Measurements from ENCODE around the gene PRICKLE3.

The PRICKLE3 gene

DNA sequence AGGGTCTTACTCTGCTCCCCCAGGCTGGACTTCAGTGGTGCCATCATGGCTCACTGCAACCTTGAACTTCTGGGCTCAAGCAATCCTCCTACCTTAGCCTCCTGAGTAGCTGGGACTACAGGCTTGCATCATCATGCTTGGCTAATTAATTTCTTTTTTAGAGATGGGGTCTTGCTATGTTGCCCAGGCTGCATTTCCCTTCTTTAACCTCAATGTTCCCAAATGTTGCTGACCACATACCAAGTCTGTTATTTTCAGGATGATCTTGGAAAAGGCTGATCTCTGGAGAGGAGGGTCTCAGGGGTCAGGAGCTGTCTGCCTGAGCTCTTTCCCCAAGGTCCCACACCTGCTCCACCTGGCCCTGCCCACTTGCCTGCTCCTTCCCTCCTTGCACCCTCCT is 33.9 kb upstream of the PRICKLE3 start:
- H3K27ac ChIP-seq (ENCODE audit: low read length): no peak overlapping the region
- no peak overlapping the region for H3K9ac ChIP-seq (ENCODE audit: low read length)
- H3K27me3 ChIP-seq (ENCODE audit: control insufficient read depth, insufficient read depth, low read length): no peaks in the 10 kb centered on the region
- no peaks in the 10 kb centered on the region for H3K36me3 ChIP-seq (ENCODE audit: control insufficient read depth, low read depth, low read length)
- peaks cover 3% of the 10 kb centered on the region for H3K9me3 ChIP-seq (ENCODE audit: control insufficient read depth, low read depth, low read length)
- no peaks in the 10 kb centered on the region for H3K4me1 ChIP-seq (ENCODE audit: control insufficient read depth, low read depth, low read length)
- no peak overlapping the region for H3K4me3 ChIP-seq (ENCODE audit: low read length)

DNA sequence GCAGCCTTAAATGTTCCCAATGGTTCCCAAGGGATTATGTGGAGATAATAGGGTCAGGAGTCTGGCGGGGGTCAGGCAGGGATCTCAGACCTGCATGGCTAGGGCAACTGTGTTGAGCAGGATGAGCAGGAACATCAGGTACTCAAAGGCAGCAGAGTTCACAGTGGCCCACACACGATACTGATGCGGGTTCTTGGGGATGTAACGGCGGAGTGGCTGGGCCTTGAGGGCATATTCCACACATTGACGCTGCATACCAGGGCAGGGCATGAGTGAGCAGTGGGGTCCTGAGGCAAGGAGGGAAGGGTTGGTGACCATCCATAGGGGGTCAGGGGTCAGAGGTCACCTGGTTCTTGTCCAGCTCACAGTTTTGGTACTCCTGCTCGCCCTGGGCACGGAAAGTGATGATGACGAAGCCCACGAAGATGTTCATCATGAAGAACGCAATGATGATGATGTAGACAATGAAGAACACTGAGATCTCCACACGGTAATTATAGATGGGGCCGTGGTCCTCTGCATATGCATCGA is 28.9 kb upstream of the PRICKLE3 start:
- Histone ChIP-seq H3K9ac (ENCODE audit: low read length) (no peak overlapping the region), H3K27me3 (ENCODE audit: control insufficient read depth, insufficient read depth, low read length) (no peaks in the 10 kb centered on the region), H3K9me3 (ENCODE audit: control insufficient read depth, low read depth, low read length) (no peaks in the 10 kb centered on the region), H3K36me3 (ENCODE audit: control insufficient read depth, low read depth, low read length) (no peaks in the 10 kb centered on the region), H3K27ac (ENCODE audit: low read length) (no peak overlapping the region), H3K4me1 (ENCODE audit: control insufficient read depth, low read depth, low read length) (no peaks in the 10 kb centered on the region), H3K4me3 (ENCODE audit: low read length) (no peak overlapping the region)

DNA sequence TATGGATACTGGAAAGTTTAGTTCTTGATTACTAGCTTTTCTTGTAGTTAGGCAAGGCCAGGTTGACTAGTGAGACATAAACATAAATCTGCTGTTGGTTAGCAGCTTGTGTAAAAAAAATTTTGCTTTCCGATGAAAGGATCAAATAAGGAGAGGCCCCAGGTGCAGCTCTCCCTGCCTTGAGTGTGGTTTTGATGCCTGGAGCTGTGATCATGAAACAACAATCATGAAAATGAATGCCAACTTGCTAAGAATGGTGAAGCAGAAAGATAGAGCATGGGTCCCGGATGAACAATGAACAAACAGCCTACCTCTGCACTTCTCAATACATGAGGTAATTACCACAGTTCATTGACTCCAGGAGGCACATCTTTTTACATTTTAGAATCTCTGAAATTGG is 28.2 kb upstream of the PRICKLE3 start:
- H3K4me3 ChIP-seq (ENCODE audit: low read length): no peak overlapping the region
- no peaks in the 10 kb centered on the region for H3K4me1 ChIP-seq (ENCODE audit: control insufficient read depth, low read depth, low read length)
- H3K27me3 ChIP-seq (ENCODE audit: control insufficient read depth, insufficient read depth, low read length): no peaks in the 10 kb centered on the region
- H3K27ac ChIP-seq (ENCODE audit: low read length): no peak overlapping the region
- no peaks in the 10 kb centered on the region for H3K36me3 ChIP-seq (ENCODE audit: control insufficient read depth, low read depth, low read length)
- H3K9me3 ChIP-seq (ENCODE audit: control insufficient read depth, low read depth, low read length): no peaks in the 10 kb centered on the region
- no peak overlapping the region for H3K9ac ChIP-seq (ENCODE audit: low read length)

- Histone ChIP-seq H3K9ac (ENCODE audit: low read length) (no peak overlapping the region), H3K36me3 (ENCODE audit: control insufficient read depth, low read depth, low read length) (no peaks in the 10 kb centered on the region), H3K4me1 (ENCODE audit: control insufficient read depth, low read depth, low read length) (no peaks in the 10 kb centered on the region), H3K4me3 (ENCODE audit: low read length) (no peak overlapping the region), H3K9me3 (ENCODE audit: control insufficient read depth, low read depth, low read length) (no peaks in the 10 kb centered on the region), H3K27me3 (ENCODE audit: control insufficient read depth, insufficient read depth, low read length) (no peaks in the 10 kb centered on the region), H3K27ac (ENCODE audit: low read length) (no peak overlapping the region)
These were observed 26.7 kb upstream of the PRICKLE3 start for GRCh38 chrX:49212861-49213260.

DNA sequence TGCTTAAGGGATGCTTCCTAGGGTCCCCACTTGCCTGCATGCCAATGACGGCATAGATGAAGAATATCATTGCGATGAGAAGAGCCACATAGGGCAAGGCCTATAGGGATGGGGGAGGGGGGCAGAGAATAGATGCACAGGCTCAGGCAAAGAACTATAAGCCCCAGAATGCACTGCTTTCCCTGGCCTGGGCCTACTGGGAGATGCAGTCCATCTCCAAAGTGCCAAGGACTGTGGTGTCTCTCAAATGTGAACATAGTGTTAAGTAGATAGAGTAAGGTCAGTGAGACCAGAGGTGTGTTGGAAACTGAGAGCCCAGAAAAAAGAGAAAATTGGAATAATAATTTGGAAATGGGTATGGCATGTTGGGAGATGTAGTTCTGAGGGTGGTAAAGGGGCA is 26.0 kb upstream of the PRICKLE3 start:
- Histone ChIP-seq H3K9me3 (ENCODE audit: control insufficient read depth, low read depth, low read length) (no peaks in the 10 kb centered on the region), H3K9ac (ENCODE audit: low read length) (no peak overlapping the region)

GRCh38 chrX:49211074-49211473 is 24.9 kb upstream of the PRICKLE3 start:
- Histone ChIP-seq H3K4me1 (ENCODE audit: control insufficient read depth, low read depth, low read length) (no peaks in the 10 kb centered on the region), H3K27me3 (ENCODE audit: control insufficient read depth, insufficient read depth, low read length) (no peaks in the 10 kb centered on the region), H3K9ac (ENCODE audit: low read length) (no peak overlapping the region), H3K27ac (ENCODE audit: low read length) (no peak overlapping the region), H3K36me3 (ENCODE audit: control insufficient read depth, low read depth, low read length) (no peaks in the 10 kb centered on the region), H3K4me3 (ENCODE audit: low read length) (no peak overlapping the region), H3K9me3 (ENCODE audit: control insufficient read depth, low read depth, low read length) (no peaks in the 10 kb centered on the region)

More for the DNA sequence above, 26.0 kb upstream of the PRICKLE3 start:
- H3K4me3 ChIP-seq (ENCODE audit: low read length): no peak overlapping the region
- H3K27me3 ChIP-seq (ENCODE audit: control insufficient read depth, insufficient read depth, low read length): no peaks in the 10 kb centered on the region
- H3K36me3 ChIP-seq (ENCODE audit: control insufficient read depth, low read depth, low read length): no peaks in the 10 kb centered on the region
- H3K27ac ChIP-seq (ENCODE audit: low read length): no peak overlapping the region
- H3K4me1 ChIP-seq (ENCODE audit: control insufficient read depth, low read depth, low read length): no peaks in the 10 kb centered on the region

- Histone ChIP-seq H3K9me3 (ENCODE audit: control insufficient read depth, low read depth, low read length) (peaks cover 4% of the 10 kb centered on the region), H3K4me3 (ENCODE audit: low read length) (no peak overlapping the region), H3K27ac (ENCODE audit: low read length) (no peak overlapping the region), H3K27me3 (ENCODE audit: control insufficient read depth, insufficient read depth, low read length) (no peaks in the 10 kb centered on the region), H3K36me3 (ENCODE audit: control insufficient read depth, low read depth, low read length) (no peaks in the 10 kb centered on the region), H3K4me1 (ENCODE audit: control insufficient read depth, low read depth, low read length) (no peaks in the 10 kb centered on the region), H3K9ac (ENCODE audit: low read length) (no peak overlapping the region)
These were observed 24.2 kb upstream of the PRICKLE3 start for GRCh38 chrX:49210406-49210805.

- Histone ChIP-seq H3K4me1 (ENCODE audit: control insufficient read depth, low read depth, low read length) (no peaks in the 10 kb centered on the region), H3K27me3 (ENCODE audit: control insufficient read depth, insufficient read depth, low read length) (no peaks in the 10 kb centered on the region), H3K9me3 (ENCODE audit: control insufficient read depth, low read depth, low read length) (peaks cover 4% of the 10 kb centered on the region), H3K36me3 (ENCODE audit: control insufficient read depth, low read depth, low read length) (no peaks in the 10 kb centered on the region), H3K9ac (ENCODE audit: low read length) (no peak overlapping the region), H3K4me3 (ENCODE audit: low read length) (no peak overlapping the region), H3K27ac (ENCODE audit: low read length) (no peak overlapping the region)
These were observed 23.5 kb upstream of the PRICKLE3 start for GRCh38 chrX:49209434-49210251.

DNA sequence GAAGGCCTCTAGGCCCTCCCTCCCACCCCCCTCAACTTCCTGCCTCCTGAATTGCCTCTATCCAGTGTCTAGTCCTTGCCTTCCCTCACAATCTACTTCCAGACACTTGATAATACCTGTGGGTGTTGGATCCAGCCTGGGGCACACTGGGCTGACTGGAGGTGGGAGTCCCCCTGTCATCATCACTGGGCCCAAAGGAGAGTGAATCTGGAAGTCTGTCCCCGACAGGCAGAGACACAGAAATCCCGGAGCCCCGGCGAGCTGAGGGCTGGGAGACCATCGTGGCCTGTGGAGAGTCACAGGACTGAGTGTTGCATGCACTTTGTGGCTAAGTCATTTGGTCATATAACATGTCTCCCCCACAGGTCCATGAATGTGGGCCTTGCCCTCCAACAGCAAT is 22.2 kb upstream of the PRICKLE3 start:
- H3K27me3 ChIP-seq (ENCODE audit: control insufficient read depth, insufficient read depth, low read length): no peaks in the 10 kb centered on the region
- no peaks in the 10 kb centered on the region for H3K36me3 ChIP-seq (ENCODE audit: control insufficient read depth, low read depth, low read length)
- no peaks in the 10 kb centered on the region for H3K4me1 ChIP-seq (ENCODE audit: control insufficient read depth, low read depth, low read length)
- H3K27ac ChIP-seq (ENCODE audit: low read length): no peak overlapping the region
- peaks cover 4% of the 10 kb centered on the region for H3K9me3 ChIP-seq (ENCODE audit: control insufficient read depth, low read depth, low read length)
- H3K4me3 ChIP-seq (ENCODE audit: low read length): no peak overlapping the region
- no peak overlapping the region for H3K9ac ChIP-seq (ENCODE audit: low read length)

GRCh38 chrX:49206543-49206942 is 20.4 kb upstream of the PRICKLE3 start:
- Histone ChIP-seq H3K4me3 (ENCODE audit: low read length) (no peak overlapping the region), H3K36me3 (ENCODE audit: control insufficient read depth, low read depth, low read length) (no peaks in the 10 kb centered on the region), H3K9ac (ENCODE audit: low read length) (no peak overlapping the region), H3K27me3 (ENCODE audit: control insufficient read depth, insufficient read depth, low read length) (no peaks in the 10 kb centered on the region), H3K27ac (ENCODE audit: low read length) (no peak overlapping the region), H3K9me3 (ENCODE audit: control insufficient read depth, low read depth, low read length) (peaks cover 4% of the 10 kb centered on the region), H3K4me1 (ENCODE audit: control insufficient read depth, low read depth, low read length) (no peaks in the 10 kb centered on the region)

DNA sequence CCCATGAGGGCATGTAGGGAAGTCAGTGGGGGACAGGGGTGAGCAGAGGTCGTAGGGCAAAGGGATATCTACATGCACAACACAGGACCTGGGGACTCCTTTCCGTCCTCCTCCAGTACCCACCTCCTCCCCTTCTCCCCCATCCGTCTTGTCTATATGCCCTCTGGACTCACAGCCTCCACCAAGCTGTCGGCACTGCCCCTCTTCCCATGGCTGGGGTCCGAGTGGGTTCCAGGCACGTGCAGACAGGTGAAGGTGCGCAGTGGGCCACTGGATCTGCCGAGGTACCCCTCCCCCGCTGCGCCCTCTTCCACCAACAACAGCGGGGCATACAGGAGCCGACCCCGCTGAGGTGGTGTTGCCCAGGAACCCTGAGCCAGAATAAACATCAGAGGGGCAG is 19.3 kb upstream of the PRICKLE3 start:
- H3K4me3 ChIP-seq (ENCODE audit: low read length): no peak overlapping the region
- no peaks in the 10 kb centered on the region for H3K36me3 ChIP-seq (ENCODE audit: control insufficient read depth, low read depth, low read length)
- no peaks in the 10 kb centered on the region for H3K4me1 ChIP-seq (ENCODE audit: control insufficient read depth, low read depth, low read length)
- no peak overlapping the region for H3K9ac ChIP-seq (ENCODE audit: low read length)
- peaks cover 4% of the 10 kb centered on the region for H3K9me3 ChIP-seq (ENCODE audit: control insufficient read depth, low read depth, low read length)
- H3K27me3 ChIP-seq (ENCODE audit: control insufficient read depth, insufficient read depth, low read length): no peaks in the 10 kb centered on the region
- no peak overlapping the region for H3K27ac ChIP-seq (ENCODE audit: low read length)

- Histone ChIP-seq H3K27ac (ENCODE audit: low read length) (no peak overlapping the region), H3K4me3 (ENCODE audit: low read length) (no peak overlapping the region), H3K9ac (ENCODE audit: low read length) (no peak overlapping the region), H3K4me1 (ENCODE audit: control insufficient read depth, low read depth, low read length) (no peaks in the 10 kb centered on the region), H3K27me3 (ENCODE audit: control insufficient read depth, insufficient read depth, low read length) (no peaks in the 10 kb centered on the region), H3K9me3 (ENCODE audit: control insufficient read depth, low read depth, low read length) (peaks cover 4% of the 10 kb centered on the region), H3K36me3 (ENCODE audit: control insufficient read depth, low read depth, low read length) (no peaks in the 10 kb centered on the region)
These were observed 18.5 kb upstream of the PRICKLE3 start for GRCh38 chrX:49204709-49205108.

Measured in iPS-18a (cell line).